ENCODE data around the gene TRAPPC10.

Gene TRAPPC10

DNA sequence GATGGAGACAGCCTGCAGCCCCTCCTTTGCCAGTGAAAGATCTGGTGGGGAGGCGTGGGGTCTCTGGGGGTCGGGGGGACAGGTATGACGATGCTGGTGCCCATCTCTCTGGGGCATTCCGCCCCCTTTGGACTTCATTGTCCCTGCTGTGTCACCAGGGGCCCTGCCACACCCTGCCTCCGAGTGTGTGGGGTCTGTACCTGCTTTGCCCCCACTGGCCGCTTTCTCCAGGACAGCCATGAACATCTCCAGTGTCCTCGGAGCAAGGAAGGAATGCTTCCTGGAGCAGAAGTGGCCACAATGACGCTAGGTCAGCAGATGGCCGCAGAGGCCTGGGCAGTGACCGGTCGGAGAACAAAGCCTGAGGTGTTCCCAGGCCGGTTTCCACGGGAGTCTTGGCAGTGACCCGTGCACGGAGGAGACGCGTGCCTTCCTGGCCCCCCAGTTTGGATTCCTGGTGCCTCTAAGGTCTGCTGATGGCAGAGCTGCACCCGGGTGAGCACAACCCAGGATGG is 18.6 kb upstream of the TRAPPC10 start:
- Histone ChIP-seq H3K9ac (ENCODE audit: insufficient read length) (no peak overlapping the region), H3K36me3 (ENCODE audit: insufficient read depth, low read length) (no peaks in the 10 kb centered on the region), H3K4me3 (no peak overlapping the region), H3K9me3 (ENCODE audit: low read depth, low read length) (no peaks in the 10 kb centered on the region), H3K27ac (no peak overlapping the region)
- DNase-seq (ENCODE audit: low read depth, low spot score) = no peak
- TF ChIP-seq FOXP2 (optimal IDR thresholded peaks at IDR 0.05; ENCODE audit: control extremely low read depth, extremely low read length, insufficient read depth) (no peak), EZH2 (IDR thresholded peaks at IDR 0.05) (no peak), POLR2AphosphoS5 (IDR thresholded peaks at IDR 0.05; ENCODE audit: borderline replicate concordance, low read depth, low read length) (no peak)

DNA sequence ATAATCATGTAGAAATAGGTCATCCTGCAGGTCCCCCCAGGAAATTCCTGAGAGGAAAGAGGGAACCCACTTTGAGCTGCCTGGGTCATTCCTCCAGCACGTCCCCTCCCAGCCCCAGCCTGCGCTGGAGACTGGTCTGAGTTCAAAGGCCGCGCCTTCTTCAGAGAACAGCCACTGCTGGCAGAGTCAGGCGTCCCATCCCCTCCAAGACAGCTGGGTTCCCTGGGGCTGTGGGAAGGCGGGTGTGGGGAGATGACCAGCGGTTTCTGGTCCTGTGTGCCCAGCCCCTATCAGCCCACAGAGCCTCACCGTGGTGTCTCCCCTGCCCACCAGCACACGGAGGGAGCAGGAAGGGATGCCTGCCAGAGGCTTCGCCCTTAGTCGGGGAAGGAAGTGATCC is 18.0 kb upstream of the TRAPPC10 start:
- Histone ChIP-seq H3K9me3 (ENCODE audit: low read depth, low read length) (no peaks in the 10 kb centered on the region), H3K27ac (no peak overlapping the region), H3K36me3 (ENCODE audit: insufficient read depth, low read length) (no peaks in the 10 kb centered on the region), H3K4me3 (no peak overlapping the region), H3K9ac (ENCODE audit: insufficient read length) (no peak overlapping the region)
- DNase-seq (ENCODE audit: low read depth, low spot score) = no peak
- TF ChIP-seq EZH2 (IDR thresholded peaks at IDR 0.05) (no peak), FOXP2 (optimal IDR thresholded peaks at IDR 0.05; ENCODE audit: control extremely low read depth, extremely low read length, insufficient read depth) (no peak), POLR2AphosphoS5 (IDR thresholded peaks at IDR 0.05; ENCODE audit: borderline replicate concordance, low read depth, low read length) (no peak)

DNA sequence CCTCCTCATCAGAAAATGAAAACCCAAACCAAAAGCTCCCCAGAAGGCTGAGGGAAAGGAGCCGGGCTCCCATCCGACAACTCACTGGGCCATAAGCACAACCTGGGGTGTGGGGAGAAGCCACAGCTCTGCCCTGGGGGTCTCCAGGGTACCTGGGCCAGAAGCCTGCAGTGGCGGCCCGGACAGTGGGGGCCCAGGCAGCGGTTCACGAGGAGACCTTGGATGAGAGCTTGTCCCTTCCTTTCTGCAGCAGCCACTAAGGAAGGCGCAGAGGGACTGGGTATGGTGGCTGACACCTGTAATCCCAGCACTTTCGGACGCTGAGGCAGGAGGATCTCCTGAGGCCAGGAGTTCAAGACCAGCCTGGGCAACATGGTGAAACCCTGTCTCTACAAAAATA is 17.5 kb upstream of the TRAPPC10 start:
- no peaks in the 10 kb centered on the region for H3K36me3 ChIP-seq (ENCODE audit: insufficient read depth, low read length)
- no peak overlapping the region for H3K27ac ChIP-seq
- H3K4me3 ChIP-seq = no peak overlapping the region
- H3K9me3 ChIP-seq (ENCODE audit: low read depth, low read length) = no peaks in the 10 kb centered on the region
- DNase-seq (ENCODE audit: low read depth, low spot score) = no peak
- TF ChIP-seq POLR2AphosphoS5 (IDR thresholded peaks at IDR 0.05; ENCODE audit: borderline replicate concordance, low read depth, low read length) (no peak), FOXP2 (optimal IDR thresholded peaks at IDR 0.05; ENCODE audit: control extremely low read depth, extremely low read length, insufficient read depth) (no peak)
- no peak overlapping the region for H3K9ac ChIP-seq (ENCODE audit: insufficient read length)

DNA sequence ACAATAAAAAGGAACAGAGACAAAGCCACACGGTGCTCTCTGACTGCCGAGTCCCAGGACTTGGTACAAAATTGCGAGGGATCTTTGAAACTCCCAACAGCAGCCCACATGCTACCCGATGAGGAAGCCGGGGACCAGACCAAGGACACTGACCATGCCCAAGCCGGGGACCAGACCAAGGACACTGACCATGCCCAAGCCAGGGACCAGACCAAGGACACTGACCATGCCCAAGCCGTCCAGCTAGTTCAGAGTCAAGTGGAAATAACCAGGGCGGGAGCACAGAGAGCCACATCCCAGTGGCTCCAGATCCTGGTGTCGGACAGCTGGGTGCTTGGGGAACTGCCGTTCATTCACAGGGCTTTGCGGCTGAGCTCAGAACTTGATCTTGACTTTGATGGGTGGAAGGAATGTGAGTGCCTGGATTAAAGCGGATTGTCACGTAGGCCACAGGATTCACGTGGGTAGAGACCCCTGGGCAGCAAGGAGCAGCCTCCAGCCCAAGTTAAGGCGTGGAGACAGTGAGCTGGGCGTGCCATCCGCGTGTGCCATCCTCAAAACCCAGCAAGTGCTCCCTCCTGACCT is 16.5 kb upstream of the TRAPPC10 start:
- Histone ChIP-seq H3K4me3 (no peak overlapping the region), H3K36me3 (ENCODE audit: insufficient read depth, low read length) (no peaks in the 10 kb centered on the region), H3K27ac (no peak overlapping the region), H3K9ac (ENCODE audit: insufficient read length) (no peak overlapping the region), H3K9me3 (ENCODE audit: low read depth, low read length) (no peaks in the 10 kb centered on the region)
- TF ChIP-seq POLR2AphosphoS5 (IDR thresholded peaks at IDR 0.05; ENCODE audit: borderline replicate concordance, low read depth, low read length) = no peak
- no peak for TF ChIP-seq EZH2 (IDR thresholded peaks at IDR 0.05)
- TF ChIP-seq FOXP2 (optimal IDR thresholded peaks at IDR 0.05; ENCODE audit: control extremely low read depth, extremely low read length, insufficient read depth) = no peak
- no peak for DNase-seq (ENCODE audit: low read depth, low spot score)

DNA sequence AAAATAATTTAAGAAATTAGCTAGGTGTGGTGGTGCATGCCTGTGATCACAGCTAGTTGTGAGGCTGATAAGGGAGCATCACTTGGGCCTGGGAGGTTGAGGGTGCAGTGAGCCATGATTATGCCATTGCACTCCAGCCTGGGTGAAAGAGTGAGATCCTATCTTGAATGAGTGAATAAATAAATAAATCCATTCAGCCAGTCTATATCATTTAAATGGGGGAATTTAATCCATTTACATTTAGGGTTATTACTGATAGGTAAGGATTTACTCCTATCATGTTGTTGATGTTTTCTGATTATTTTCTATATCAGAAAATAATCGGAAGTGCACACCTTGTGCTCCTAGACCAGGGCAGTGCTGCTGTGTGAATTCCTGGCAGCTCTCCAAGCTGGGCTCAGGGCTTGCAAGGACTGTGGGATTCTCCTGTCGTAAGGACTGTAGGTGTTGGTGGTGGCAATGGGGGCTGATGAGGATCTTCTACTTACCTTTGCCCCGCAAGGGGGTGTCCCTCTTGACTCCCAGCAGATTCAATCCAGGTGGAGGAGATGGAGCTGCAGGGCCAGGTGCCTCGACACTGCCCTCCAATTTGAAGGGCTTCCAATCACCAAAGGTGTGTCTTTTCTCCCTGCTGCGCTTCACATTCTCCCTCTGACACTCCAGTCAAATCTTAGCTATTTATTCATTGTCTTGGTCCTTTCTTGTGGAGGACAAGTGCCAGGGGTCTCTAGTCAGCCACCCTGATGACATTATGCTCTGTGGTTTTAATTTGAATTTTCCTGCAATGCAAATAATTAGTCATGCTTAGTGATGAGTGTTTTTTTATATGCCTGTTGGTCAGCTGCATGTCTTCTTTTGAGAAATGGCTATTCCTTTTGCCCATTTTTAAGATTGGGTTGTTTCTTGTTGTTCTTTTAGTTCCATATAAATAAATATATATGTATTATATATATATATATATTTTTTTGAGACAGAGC is 14.1 kb upstream of the TRAPPC10 start:
- no peak overlapping the region for H3K9ac ChIP-seq (ENCODE audit: insufficient read length)
- no peaks in the 10 kb centered on the region for H3K36me3 ChIP-seq (ENCODE audit: insufficient read depth, low read length)
- H3K27ac ChIP-seq = no peak overlapping the region
- no peak for DNase-seq (ENCODE audit: low read depth, low spot score)
- H3K4me3 ChIP-seq = no peak overlapping the region
- no peak for TF ChIP-seq EZH2 (IDR thresholded peaks at IDR 0.05)
- TF ChIP-seq POLR2AphosphoS5 (IDR thresholded peaks at IDR 0.05; ENCODE audit: borderline replicate concordance, low read depth, low read length) = no peak
- TF ChIP-seq FOXP2 (optimal IDR thresholded peaks at IDR 0.05; ENCODE audit: control extremely low read depth, extremely low read length, insufficient read depth) = no peak
- no peaks in the 10 kb centered on the region for H3K9me3 ChIP-seq (ENCODE audit: low read depth, low read length)

DNA sequence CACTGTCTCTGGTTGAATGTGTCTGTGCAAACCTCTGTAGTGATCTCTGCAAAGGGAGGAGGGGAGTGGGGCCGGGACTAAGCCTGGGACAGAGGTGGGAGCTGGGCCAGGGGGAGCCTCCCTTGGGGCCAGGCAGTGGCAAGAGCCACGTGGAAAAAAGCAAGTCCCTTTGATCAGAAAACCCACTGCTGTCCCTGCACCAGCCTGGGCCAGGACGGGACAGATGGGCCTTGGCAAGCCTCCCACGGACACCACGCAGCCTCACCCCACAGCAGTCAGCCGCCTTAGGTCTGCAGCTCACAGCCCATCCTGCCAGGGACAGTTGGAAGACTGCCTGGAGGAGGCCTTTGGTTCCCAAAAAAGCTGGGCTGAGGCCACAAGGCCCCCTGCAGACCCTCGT is 11.7 kb upstream of the TRAPPC10 start:
- Histone ChIP-seq H3K4me3 (no peak overlapping the region), H3K9ac (ENCODE audit: insufficient read length) (no peak overlapping the region), H3K36me3 (ENCODE audit: insufficient read depth, low read length) (no peaks in the 10 kb centered on the region), H3K27ac (no peak overlapping the region), H3K9me3 (ENCODE audit: low read depth, low read length) (no peaks in the 10 kb centered on the region)
- no peak for TF ChIP-seq FOXP2 (optimal IDR thresholded peaks at IDR 0.05; ENCODE audit: control extremely low read depth, extremely low read length, insufficient read depth)
- TF ChIP-seq POLR2AphosphoS5 (IDR thresholded peaks at IDR 0.05; ENCODE audit: borderline replicate concordance, low read depth, low read length) = no peak
- no peak for TF ChIP-seq EZH2 (IDR thresholded peaks at IDR 0.05)
- DNase-seq (ENCODE audit: low read depth, low spot score) = no peak

DNA sequence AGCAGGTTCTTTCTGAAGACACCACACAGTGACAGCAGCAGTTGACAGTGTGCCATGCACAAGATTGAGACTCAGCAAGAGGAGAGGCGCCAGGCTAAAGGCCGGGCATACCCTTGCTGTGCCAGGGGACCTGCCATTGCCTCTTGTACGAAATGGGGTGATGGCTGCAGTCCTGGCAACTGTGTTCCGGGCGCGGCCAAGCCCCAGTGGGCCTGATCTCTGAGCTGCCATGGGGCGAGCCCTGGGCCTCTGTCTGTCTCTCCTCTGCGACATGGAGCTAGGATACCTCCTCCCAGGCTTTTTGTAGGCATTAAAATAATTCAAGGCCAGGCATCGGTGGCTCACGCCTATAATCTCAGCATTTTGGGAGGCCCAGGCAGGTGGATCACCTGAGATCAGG is 9.6 kb upstream of the TRAPPC10 start:
- no peak overlapping the region for H3K9ac ChIP-seq (ENCODE audit: insufficient read length)
- no peak for DNase-seq (ENCODE audit: low read depth, low spot score)
- H3K4me3 ChIP-seq = no peak overlapping the region
- no peaks in the 10 kb centered on the region for H3K36me3 ChIP-seq (ENCODE audit: insufficient read depth, low read length)
- H3K9me3 ChIP-seq (ENCODE audit: low read depth, low read length) = no peaks in the 10 kb centered on the region
- no peak for TF ChIP-seq EZH2 (IDR thresholded peaks at IDR 0.05)
- no peak for TF ChIP-seq POLR2AphosphoS5 (IDR thresholded peaks at IDR 0.05; ENCODE audit: borderline replicate concordance, low read depth, low read length)
- TF ChIP-seq FOXP2 (optimal IDR thresholded peaks at IDR 0.05; ENCODE audit: control extremely low read depth, extremely low read length, insufficient read depth) = no peak
- no peak overlapping the region for H3K27ac ChIP-seq

DNA sequence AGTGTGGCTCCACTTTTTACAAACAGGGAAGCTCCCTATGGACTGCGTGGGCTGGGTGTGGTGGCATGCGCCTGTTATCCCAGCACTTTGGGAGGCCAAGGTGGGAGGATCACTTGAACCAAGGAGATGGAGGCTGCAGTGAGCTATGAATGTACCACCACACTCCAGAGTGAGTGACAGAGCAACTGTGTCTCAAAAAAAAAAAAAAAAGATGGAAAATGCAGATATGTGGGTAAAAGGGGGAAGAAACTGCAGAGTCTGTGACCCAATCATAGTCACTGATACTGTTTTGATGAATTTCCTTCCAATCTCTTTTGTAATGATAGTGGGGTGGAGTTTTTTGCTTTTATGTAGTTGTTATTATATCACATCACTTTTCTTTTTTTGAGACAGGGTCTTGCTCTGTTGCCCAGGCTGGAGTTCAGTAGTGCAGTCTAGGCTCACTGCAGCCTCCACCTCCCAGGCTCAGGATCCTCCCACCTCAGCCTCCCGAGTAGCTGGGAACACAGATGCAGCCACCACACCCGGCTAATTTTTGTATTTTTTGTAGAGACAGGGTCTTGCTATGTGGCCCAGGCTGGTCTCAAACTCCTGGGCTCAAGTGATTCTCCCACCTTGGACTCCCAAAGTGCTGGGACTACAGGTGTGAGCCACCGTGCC is 8.7 kb upstream of the TRAPPC10 start:
- Histone ChIP-seq H3K36me3 (ENCODE audit: insufficient read depth, low read length) (no peaks in the 10 kb centered on the region), H3K9me3 (ENCODE audit: low read depth, low read length) (no peaks in the 10 kb centered on the region), H3K4me3 (no peak overlapping the region), H3K27ac (no peak overlapping the region), H3K9ac (ENCODE audit: insufficient read length) (no peak overlapping the region)
- DNase-seq (ENCODE audit: low read depth, low spot score) = no peak
- TF ChIP-seq FOXP2 (optimal IDR thresholded peaks at IDR 0.05; ENCODE audit: control extremely low read depth, extremely low read length, insufficient read depth) = no peak
- TF ChIP-seq EZH2 (IDR thresholded peaks at IDR 0.05) = no peak
- TF ChIP-seq POLR2AphosphoS5 (IDR thresholded peaks at IDR 0.05; ENCODE audit: borderline replicate concordance, low read depth, low read length) = no peak
